HepG2 (cell line): ENCODE measurements around the gene ABCD1. TPM values are rescaled to one million over a fixed set of nuclear protein-coding genes. Genes with fewer than 3 reads are reported as not detected.

ENCODE experiments used
- ATAC-seq: fragments of 200-7000 bp; cut with Tn5 transposase; 3 replicates; pipeline ENCODE4 v1.9.1; 2020; ENCODE audit warnings: mild to moderate bottlenecking, moderate library complexity
- BruUV-seq: library from RNA; stranded (reverse); fragments of 400-500 nt; replicated peaks from 2 replicates; lab custom pipeline; 2021; lab: Mats Ljungman, UMichigan
- CTCF ChIA-PET: fragments of 300-600 bp; formaldehyde crosslinking; extraction: SDS; loops from one replicate; lab custom pipeline; 2021; ENCODE audit warnings: low total read pairs, inconsistent platforms, low intra/inter-chr PET ratio; lab: Yijun Ruan, JAX
- POLR2A ChIA-PET: fragments of 350-600 bp; sonication (Branson Sonifier 250); formaldehyde crosslinking; loops from one replicate; lab custom pipeline; 2020; ENCODE audit warnings: antibody characterized with exemption, inconsistent platforms; lab: Yijun Ruan, JAX
- DNase-seq: peaks from one replicate; pipeline ENCODE4 v3.0.0-alpha.2; 2015; ENCODE audit warnings: low spot score
- FAIRE-seq: peaks from 3 replicates; lab custom pipeline; 2011; peaks lifted over from hg19 to GRCh38; lab: Jason Lieb, UNC
- H2AFZ ChIP-seq: one replicate; pipeline ENCODE4 v1.6.1; 2011; ENCODE audit warnings: low read length, inconsistent platforms
- H3K27ac ChIP-seq: fragments of 300-600 bp; 3 replicates; pipeline ENCODE4 v1.8.0; 2011; ENCODE audit warnings: mixed run types, mild to moderate bottlenecking, mixed read lengths, low read length, inconsistent platforms; ENCODE audit not compliant: insufficient read depth; ENCODE audit errors: extremely low read length
- H3K27me3 ChIP-seq, 2 experiments: fragments of 200-600 bp in 1 of 2; 2 replicates in 1 of 2; 3 replicates in 1 of 2; pipeline versions ENCODE4 v1.6.0 to v1.8.0; 2011; ENCODE audit warnings: low read length in 2 of 2, mild to moderate bottlenecking in 2 of 2, moderate library complexity in 2 of 2, inconsistent platforms in 1 of 2; ENCODE audit not compliant: insufficient read depth in 2 of 2, control insufficient read depth in 1 of 2
- H3K36me3 ChIP-seq, 2 experiments: fragments of 200-600 bp in 1 of 2; replicated peaks in 1 of 2; 2 replicates in 1 of 2; 3 replicates in 1 of 2; pipeline versions ENCODE4 v1.5.1 to v1.8.0; 2011; ENCODE audit warnings: low read length in 2 of 2, inconsistent platforms in 1 of 2; ENCODE audit not compliant: insufficient read depth in 2 of 2, control insufficient read depth in 1 of 2
- H3K4me1 ChIP-seq: 2 replicates; pipeline ENCODE4 v1.5.1; 2012; ENCODE audit warnings: low read length, inconsistent platforms; ENCODE audit not compliant: insufficient read depth
- H3K4me2 ChIP-seq: 2 replicates; pipeline ENCODE4 v1.6.0; 2011; ENCODE audit warnings: low read depth, low read length, inconsistent platforms
- H3K4me3 ChIP-seq, 3 experiments: fragments of 200-600 bp in 1 of 3; sonication (generic), shearing (Covaris generic) in 1 of 3; replicated peaks in 1 of 3; 2 replicates each; pipeline ENCODE4 v1.5.1; 2011 to 2016; ENCODE audit warnings: low read length in 3 of 3, inconsistent platforms in 2 of 3, low read depth in 2 of 3, mild to moderate bottlenecking in 2 of 3, control low read depth in 1 of 3, mixed read lengths in 1 of 3; ENCODE audit not compliant: insufficient read depth in 1 of 3
- H3K79me2 ChIP-seq: one replicate; pipeline ENCODE4 v1.6.1; 2011; ENCODE audit warnings: low read length, inconsistent platforms; ENCODE audit not compliant: insufficient read depth
- H3K9ac ChIP-seq: 2 replicates; pipeline ENCODE4 v1.6.0; 2011; ENCODE audit warnings: mild to moderate bottlenecking, low read depth, low read length, inconsistent platforms; ENCODE audit not compliant: insufficient read depth
- H3K9me3 ChIP-seq: 2 replicates; pipeline ENCODE4 v1.5.1; 2012; ENCODE audit warnings: mild to moderate bottlenecking, low read length
- H4K20me1 ChIP-seq: 2 replicates; pipeline ENCODE4 v1.6.0; 2011; ENCODE audit warnings: inconsistent platforms, mild to moderate bottlenecking, low read length, moderate library complexity; ENCODE audit not compliant: insufficient read depth
- ATF7 ChIP-seq, 2 experiments: fragments of 450-650 bp in 1 of 2; sonication (generic) in 1 of 2; formaldehyde crosslinking in 1 of 2; IDR thresholded peaks; 2 replicates each; pipeline versions ENCODE4 v1.4.0 to v1.6.1; 2016 to 2020; ENCODE audit warnings: antibody characterized with exemption in 1 of 2, mild to moderate bottlenecking in 1 of 2, missing genetic modification reagents in 1 of 2
- HMG20B ChIP-seq: conservative IDR thresholded peaks from 2 replicates; pipeline ENCODE4 v1.6.1; 2016; ENCODE audit warnings: missing genetic modification reagents, missing compliant biosample characterization
- TEAD3 ChIP-seq: optimal IDR thresholded peaks from 2 replicates; pipeline ENCODE3; 2016; ENCODE audit warnings: borderline replicate concordance
- ZNF225 ChIP-seq: sonication (generic); formaldehyde crosslinking; IDR thresholded peaks from 2 replicates; pipeline ENCODE4 v1.4.0; 2020; ENCODE audit warnings: mild to moderate bottlenecking, missing genetic modification reagents
- ZNF263 ChIP-seq: sonication (generic); formaldehyde crosslinking; IDR thresholded peaks from 2 replicates; pipeline ENCODE4 v1.4.0; 2020; ENCODE audit warnings: missing genetic modification reagents
- ZNF362 ChIP-seq: sonication (generic); formaldehyde crosslinking; IDR thresholded peaks from 2 replicates; pipeline ENCODE4 v1.4.0; 2020; ENCODE audit warnings: missing genetic modification reagents, mild to moderate bottlenecking, borderline replicate concordance
- ZNF563 ChIP-seq: sonication (generic); formaldehyde crosslinking; IDR thresholded peaks from 2 replicates; pipeline ENCODE4 v1.8.0; 2022; ENCODE audit warnings: mild to moderate bottlenecking, moderate library complexity, missing genetic modification reagents
- ZNF652 ChIP-seq: IDR thresholded peaks from 2 replicates; pipeline ENCODE4 v1.6.1; 2016; ENCODE audit warnings: low read depth, borderline replicate concordance
- ZNF747 ChIP-seq: sonication (generic); formaldehyde crosslinking; IDR thresholded peaks from 2 replicates; pipeline ENCODE4 v1.8.1; 2023; ENCODE audit warnings: missing genetic modification reagents, mild to moderate bottlenecking, borderline replicate concordance
- ZNF839 ChIP-seq: sonication (generic); formaldehyde crosslinking; IDR thresholded peaks from 2 replicates; pipeline ENCODE4 v1.4.0; 2020; ENCODE audit warnings: missing genetic modification reagents, mild to moderate bottlenecking, borderline replicate concordance
- ZNF879 ChIP-seq: sonication (generic); formaldehyde crosslinking; IDR thresholded peaks from 2 replicates; pipeline ENCODE4 v1.8.1; 2023; ENCODE audit warnings: missing genetic modification reagents
- WGBS: methylation state at CpG from one replicate; pipeline ENCODE4 v1.1.6; 2017; ENCODE audit warnings: low lambda C conversion rate; 5-methylcytosine and 5-hydroxymethylcytosine counted together
- in situ Hi-C: cut with HindIII; loops from 2 replicates; pipeline ENCODE4 v1.10.0; 2017; ENCODE audit warnings: low pct_unique_long_range_greater_than_20kb; ENCODE audit not compliant: extremely low pct_ligation_motif_present
- intact Hi-C: fragments of 100-400 bp; cut with micrococcal nuclease; formaldehyde crosslinking; loops from one replicate; pipeline ENCODE4 v1.10.0; 2022; ENCODE audit not compliant: unreplicated experiment
- polyA plus RNA-seq, 8 experiments: library from polyadenylated mRNA; depleted of rRNA in 3 of 8; stranded (reverse) in 7 of 8; unstranded in 1 of 8; fragments of >200 nt; fragmentation: Illumina TruSeq in 4 of 8; extraction: Trizol in 4 of 8; gene quantifications; 2 replicates each; pipeline versions ENCODE4 v1.2.1 to v1.2.3, GENCODE V29; 2011 to 2016; ENCODE audit warnings: low read depth in 4 of 8, missing spikeins in 1 of 8, mixed read lengths in 1 of 8; ENCODE audit not compliant: insufficient read depth in 1 of 8
- total RNA-seq, 5 experiments: library from RNA; depleted of rRNA; stranded (reverse); fragments of >200 nt; fragmentation: Illumina TruSeq; extraction: Trizol; gene quantifications; 2 replicates each; pipeline ENCODE4 v1.2.3, GENCODE V29; 2016; ENCODE audit warnings: low read depth in 1 of 5
- TF ChIP-seq, protein P1 (sequence below): sonication (generic); formaldehyde crosslinking; conservative IDR thresholded peaks from 2 replicates; pipeline ENCODE4 v1.4.0; 2020; ENCODE audit warnings: missing genetic modification reagents

The ABCD1 gene
- total and polyA plus RNA-seq, 2 of the 13 experiments (the other 11 are each of a cell fraction or from before 2014, with no cell fraction given) = 11.4 to 15.9 TPM

DNA sequence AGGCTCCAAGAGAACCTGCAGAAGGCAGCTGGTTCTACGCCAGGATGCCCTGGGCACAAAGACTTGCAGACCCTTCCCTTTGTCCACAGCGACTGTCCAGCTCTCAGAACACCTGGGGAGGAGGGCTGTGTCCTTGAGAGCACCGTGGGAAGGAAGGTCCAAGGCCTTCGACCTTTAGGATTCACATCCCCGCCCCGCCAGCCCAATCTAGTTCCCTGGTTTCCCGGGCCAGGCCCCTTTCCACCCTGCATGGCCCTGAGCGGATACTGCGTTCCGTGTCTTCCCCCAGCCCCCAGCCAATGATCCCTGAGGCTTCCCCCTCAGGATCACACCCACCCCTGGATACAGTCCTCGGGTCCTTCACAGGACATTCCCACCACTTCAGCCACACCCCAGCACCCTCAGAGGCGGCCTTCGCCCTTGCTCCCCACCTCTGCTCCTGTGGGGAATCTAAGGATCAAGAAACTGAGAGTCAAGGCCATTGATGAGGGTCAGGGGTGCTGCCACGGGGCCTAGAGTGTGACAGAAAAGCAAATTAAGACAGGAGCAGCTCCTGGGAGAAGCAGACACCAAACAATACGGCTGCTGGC is 9.1 kb downstream of the ABCD1 start:
- Histone ChIP-seq H3K27me3 (no peaks in the 10 kb centered on the region), H3K36me3 (peaks cover 0 to 9% of the 10 kb centered on the region in 2 experiments; a peak in 1 of 5 replicates), H3K27ac (no peak overlapping the region), H4K20me1 (peaks cover 3% of the 10 kb centered on the region; the same call in 1 of the 2 replicates), H3K79me2 (peaks cover under 1% of the 10 kb centered on the region), H3K9ac (no peak overlapping the region), H3K4me2 (no peak overlapping the region), H3K4me3 (no peak overlapping the region), H3K4me1 (peaks cover 31% of the 10 kb centered on the region), H2AFZ (no peak overlapping the region), H3K9me3 (no peaks in the 10 kb centered on the region)
- in situ Hi-C loops = no loop called here
- intact Hi-C loops = no loop called here
- DNase-seq = no peak
- POLR2A ChIA-PET = no interaction called here
- no peak for FAIRE-seq
- WGBS = 20% methylated on average over 1 of the region's 15 CpGs
- CTCF ChIA-PET = no interaction called here
- TF ChIP-seq, protein P1, sequence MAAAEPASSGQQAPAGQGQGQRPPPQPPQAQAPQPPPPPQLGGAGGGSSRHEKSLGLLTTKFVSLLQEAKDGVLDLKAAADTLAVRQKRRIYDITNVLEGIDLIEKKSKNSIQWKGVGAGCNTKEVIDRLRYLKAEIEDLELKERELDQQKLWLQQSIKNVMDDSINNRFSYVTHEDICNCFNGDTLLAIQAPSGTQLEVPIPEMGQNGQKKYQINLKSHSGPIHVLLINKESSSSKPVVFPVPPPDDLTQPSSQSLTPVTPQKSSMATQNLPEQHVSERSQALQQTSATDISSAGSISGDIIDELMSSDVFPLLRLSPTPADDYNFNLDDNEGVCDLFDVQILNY = no peak
- TF ChIP-seq ZNF263 (CRISPR knock-in tag) (0 out of 2 replicates have a peak, but pooled peaks have one; percentile 27), HMG20B (no peak), TEAD3 (CRISPR knock-in tag) (no peak)
- peak; percentile 18; the same call in 1 of the 3 replicates for ATAC-seq
- BruUV-seq = no TSS peak

DNA sequence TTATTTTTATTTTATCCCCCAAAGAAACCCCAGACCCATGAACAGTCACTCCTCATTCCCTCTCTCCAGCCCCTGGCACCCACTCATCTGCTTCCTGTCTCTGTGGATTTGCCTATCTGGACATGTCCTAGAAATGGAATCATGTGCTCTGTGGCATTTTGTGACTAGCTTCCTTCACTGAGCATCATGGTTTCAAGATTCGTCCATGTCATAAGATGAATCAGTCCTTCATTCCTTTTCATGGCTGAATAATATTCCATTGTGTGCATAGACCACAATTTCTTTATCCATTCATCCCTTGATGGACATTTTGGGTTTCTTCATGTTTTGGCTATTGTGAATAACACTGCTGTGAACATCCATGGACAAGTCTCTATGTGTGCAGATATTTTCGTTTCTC is 10.2 kb downstream of the ABCD1 start:
- in situ Hi-C loops (no loop called here), intact Hi-C loops (no loop called here)
- CTCF ChIA-PET = no interaction called here
- Histone ChIP-seq H3K4me1 (peaks cover 25% of the 10 kb centered on the region), H4K20me1 (peaks cover 3% of the 10 kb centered on the region; the same call in 1 of the 2 replicates), H3K9me3 (no peaks in the 10 kb centered on the region), H3K79me2 (no peaks in the 10 kb centered on the region), H3K36me3 (0 out of 5 replicates have a peak, but pooled peaks cover 0 to 3% of the 10 kb centered on the region in 2 experiments), H3K4me3 (no peak overlapping the region), H2AFZ (no peak overlapping the region), H3K9ac (no peak overlapping the region), H3K27ac (no peak overlapping the region), H3K27me3 (no peaks in the 10 kb centered on the region), H3K4me2 (no peak overlapping the region)
- DNase-seq = no peak
- TF ChIP-seq ZNF747 (CRISPR knock-in tag) (no peak), ZNF879 (CRISPR knock-in tag) (no peak), ZNF652 (CRISPR knock-in tag) (no peak), ZNF362 (CRISPR knock-in tag) (no peak), ZNF563 (CRISPR knock-in tag) (no peak), ATF7 (IDR thresholded peaks at IDR 0.05) (no peak), ATF7 (CRISPR knock-in tag; IDR thresholded peaks at IDR 0.05) (no peak), ZNF225 (CRISPR knock-in tag) (no peak), ZNF839 (CRISPR knock-in tag) (no peak)
- WGBS = 92% methylated on average over 2 of the region's 2 CpGs
- ATAC-seq = no peak
- FAIRE-seq = peak; percentile 21
- POLR2A ChIA-PET = no interaction called here
- BruUV-seq = no TSS peak
